Lower leg skin (tissue), 3 donors: ENCODE data around the gene S100A9.

Experiments
- POLR2A ChIP-seq, 2 donors: fragments of 450-650 bp; IDR thresholded peaks; one replicate each; pipeline ENCODE4 v1.6.1; 2016 to 2017; ENCODE audit warnings: antibody characterized with exemption in 2 of 2, mild to moderate bottlenecking in 1 of 2, moderate library complexity in 1 of 2
- TF ChIP-seq, protein P1 (sequence below), 3 donors: fragments of 450-650 bp; IDR thresholded peaks; one replicate each; pipeline ENCODE4 v1.5.1; 2016; ENCODE audit warnings: antibody characterized with exemption in 3 of 3, mild to moderate bottlenecking in 3 of 3, moderate library complexity in 2 of 3

DNA sequence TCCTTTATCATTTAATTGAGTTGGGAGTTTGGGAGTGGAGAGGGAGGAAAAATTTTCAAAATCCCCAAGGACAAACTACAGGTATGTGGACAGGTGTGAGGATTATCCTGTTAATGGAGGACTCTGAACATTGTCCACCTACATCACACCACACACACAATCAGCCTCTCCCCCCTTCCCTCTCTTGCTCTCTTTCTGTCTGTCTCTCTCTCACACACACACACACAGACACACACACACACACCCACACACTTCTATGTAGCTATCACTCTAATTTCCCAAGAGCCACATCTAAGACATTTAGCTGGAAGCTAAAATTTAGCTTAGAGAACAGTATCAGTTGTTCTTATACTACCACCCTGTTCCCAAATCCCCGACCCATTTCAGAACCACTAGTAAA, 31.7 kb downstream of the S100A9 start:
- TF ChIP-seq, protein P1, sequence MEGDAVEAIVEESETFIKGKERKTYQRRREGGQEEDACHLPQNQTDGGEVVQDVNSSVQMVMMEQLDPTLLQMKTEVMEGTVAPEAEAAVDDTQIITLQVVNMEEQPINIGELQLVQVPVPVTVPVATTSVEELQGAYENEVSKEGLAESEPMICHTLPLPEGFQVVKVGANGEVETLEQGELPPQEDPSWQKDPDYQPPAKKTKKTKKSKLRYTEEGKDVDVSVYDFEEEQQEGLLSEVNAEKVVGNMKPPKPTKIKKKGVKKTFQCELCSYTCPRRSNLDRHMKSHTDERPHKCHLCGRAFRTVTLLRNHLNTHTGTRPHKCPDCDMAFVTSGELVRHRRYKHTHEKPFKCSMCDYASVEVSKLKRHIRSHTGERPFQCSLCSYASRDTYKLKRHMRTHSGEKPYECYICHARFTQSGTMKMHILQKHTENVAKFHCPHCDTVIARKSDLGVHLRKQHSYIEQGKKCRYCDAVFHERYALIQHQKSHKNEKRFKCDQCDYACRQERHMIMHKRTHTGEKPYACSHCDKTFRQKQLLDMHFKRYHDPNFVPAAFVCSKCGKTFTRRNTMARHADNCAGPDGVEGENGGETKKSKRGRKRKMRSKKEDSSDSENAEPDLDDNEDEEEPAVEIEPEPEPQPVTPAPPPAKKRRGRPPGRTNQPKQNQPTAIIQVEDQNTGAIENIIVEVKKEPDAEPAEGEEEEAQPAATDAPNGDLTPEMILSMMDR (IDR thresholded peaks at IDR 0.05) = no peak
- no peak for TF ChIP-seq POLR2A (IDR thresholded peaks at IDR 0.05)
